ENCODE data around the gene LLGL2.

The LLGL2 gene

GRCh38 chr17:75552425-75553294, 27.2 kb downstream of the LLGL2 start:
- no peak for DNase-seq

DNA sequence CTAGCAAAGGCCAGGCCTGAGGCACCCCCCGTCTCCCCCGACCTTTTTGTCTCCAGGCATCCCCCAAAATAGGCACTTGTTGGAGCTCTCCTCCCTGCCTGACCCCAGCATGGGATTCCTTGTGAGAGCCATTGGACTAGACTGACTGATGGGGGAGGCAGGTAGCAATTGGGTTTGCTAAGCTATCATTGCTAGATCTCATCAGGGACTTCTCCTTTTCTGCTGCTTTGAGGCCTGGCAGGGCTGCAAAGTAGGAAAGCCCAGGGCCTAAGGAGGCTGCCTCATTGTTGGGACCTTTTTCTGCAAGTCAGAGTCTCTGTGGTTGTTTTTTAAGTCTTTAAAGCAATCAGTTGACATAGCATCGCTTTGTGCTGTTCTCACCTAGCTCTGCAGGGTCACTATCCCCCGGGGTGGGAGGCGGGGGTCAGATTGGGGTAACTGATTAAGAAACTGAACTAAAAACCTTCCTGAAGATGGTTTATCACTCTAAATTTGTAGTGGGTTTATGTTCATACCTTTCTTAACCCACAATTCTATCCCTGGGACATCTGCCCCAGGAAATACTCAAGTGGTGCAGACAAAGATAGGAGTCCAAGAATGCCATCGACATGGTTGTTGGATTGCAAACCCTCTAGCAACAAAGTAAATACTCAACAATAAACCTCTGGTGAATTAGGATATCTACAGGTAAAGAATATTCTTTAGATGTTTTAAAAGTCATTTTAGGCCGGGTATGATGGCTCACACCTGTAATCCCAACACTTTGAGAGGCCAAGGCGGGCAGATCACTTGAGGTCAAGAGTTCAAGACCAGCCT, 28.0 kb downstream of the LLGL2 start:
- no peak for DNase-seq

DNA sequence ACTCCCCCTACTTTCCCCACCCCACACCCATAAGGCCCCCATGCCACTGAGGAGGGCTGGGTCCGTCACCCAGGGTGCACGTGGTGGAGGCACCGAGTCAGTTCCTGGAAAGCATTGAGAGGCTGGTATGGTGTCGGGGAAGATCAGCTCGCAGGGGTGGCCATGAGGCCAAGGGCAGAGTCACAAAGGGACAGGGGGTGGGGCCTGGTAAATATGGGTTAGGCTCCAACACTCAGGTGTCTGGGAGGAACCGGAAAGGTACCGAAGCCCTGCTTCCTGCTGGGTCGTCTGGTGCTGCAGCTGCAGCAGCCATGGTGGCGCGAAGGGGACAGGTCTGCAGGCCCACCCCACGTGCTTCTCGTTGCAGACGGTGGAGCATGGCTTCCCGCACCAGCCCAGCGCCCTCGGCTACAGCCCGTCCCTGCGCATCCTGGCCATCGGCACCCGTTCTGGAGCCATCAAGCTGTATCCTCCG, 30.2 kb downstream of the LLGL2 start:
- DNase-seq, result no peak

- DNase-seq, result no peak
These were observed 31.8 kb downstream of the LLGL2 start for GRCh38 chr17:75557075-75557851.

DNA sequence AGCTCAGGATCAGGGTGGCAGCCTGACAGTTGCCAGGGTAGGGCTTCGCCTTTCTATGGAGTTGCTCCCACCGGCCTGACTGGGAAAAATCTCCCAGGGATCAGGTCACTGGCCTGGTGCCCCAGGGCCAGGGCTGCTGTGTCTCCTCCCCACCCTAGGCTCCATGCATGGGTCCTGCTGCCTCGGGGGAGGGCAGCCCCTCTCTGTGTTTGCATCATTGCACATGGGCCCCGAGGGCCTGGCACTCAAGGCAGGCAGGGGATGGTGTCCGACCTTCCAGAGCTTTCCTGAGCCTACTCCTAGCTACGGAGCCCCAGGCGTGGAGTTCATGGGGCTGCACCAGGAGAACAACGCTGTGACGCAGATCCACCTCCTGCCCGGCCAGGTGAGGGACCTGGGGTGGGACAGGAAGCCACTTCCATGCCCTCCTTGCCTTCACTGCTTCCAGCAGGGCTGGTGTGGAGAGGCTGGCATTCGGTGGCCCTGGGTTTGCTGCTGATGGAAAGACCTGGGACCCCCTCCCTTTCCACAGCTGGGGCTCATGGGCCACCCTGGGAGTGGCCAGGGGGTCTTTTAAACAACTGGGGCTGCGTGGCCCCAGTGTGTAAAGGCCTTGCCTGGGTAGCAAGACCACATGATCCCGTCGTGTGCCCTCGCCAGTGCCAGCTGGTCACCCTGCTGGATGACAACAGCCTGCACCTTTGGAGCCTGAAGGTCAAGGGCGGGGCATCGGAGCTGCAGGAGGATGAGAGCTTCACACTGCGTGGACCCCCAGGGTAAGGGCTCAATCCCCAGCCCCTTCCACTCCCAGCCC, 32.6 kb downstream of the LLGL2 start:
- DNase-seq, result no peak

DNA sequence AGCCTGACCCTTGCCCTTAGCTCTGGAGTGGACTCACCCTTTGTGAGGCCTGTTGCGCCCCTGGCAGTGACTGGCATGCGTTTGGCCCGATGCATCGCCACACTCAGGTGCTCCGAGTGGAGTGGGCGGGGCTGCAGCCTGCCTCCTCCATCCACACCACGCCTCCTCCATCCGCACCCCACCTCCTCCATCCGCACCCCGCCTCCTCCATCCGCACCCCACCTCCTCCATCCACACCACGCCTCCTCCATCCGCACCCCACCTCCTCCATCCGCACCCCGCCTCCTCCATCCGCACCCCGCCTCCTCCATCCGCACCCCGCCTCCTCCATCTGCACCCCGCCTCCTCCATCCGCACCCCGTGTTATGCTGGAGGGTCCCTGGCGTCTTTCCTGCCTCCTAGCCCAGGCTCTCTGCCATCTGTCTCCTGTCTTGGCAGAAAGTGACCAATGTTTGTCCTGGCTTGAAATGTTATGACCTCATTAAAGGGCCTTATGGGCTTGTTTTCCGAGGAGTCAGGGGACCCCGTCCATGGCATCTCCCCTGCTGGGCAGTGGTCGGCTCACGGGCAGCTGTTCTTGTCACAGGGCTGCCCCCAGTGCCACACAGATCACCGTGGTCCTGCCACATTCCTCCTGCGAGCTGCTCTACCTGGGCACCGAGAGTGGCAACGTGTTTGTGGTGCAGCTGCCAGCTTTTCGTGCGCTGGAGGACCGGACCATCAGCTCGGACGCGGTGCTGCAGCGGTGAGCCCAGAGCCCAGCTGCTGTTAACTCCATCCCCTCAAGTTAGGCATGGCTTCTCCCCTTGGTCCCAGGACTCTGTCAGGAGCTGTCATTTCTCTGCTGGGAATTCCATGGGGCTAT, 33.4 kb downstream of the LLGL2 start:
- DNase-seq, result no peak

GRCh38 chr17:75559958-75560533, 34.5 kb downstream of the LLGL2 start:
- no peak for DNase-seq

- DNase-seq, result peak in 1 of 2 donors; percentile 1
These were observed 36.6 kb downstream of the LLGL2 start for GRCh38 chr17:75561927-75562603.

- DNase-seq, result no peak
These were observed 37.7 kb downstream of the LLGL2 start for GRCh38 chr17:75563063-75563758.

GRCh38 chr17:75564195-75564594, 38.7 kb downstream of the LLGL2 start:
- no peak for DNase-seq

- no peak for DNase-seq
These were observed 39.6 kb downstream of the LLGL2 start for GRCh38 chr17:75565066-75565465.

DNA sequence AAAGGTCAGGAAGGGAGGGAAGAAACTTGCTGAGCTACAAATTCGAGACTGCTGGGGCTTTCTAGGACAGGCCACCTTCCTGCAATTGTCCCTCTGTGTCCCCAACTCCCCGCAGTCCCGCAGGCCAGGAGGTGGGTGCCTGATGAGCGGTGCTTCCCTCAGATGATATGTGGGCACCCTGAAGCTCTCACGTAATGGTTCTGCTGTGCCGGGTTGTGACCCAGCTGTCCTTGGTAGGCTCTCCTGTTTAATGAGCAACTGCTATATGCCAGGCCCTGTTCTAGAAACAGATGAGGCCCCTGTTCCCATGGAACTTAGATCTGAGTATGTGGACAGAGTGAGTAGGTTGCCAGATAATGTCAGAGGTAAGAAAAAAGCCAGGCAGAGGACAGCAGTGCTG, 40.1 kb downstream of the LLGL2 start:
- no peak for DNase-seq

- no peak for DNase-seq
These were observed 40.9 kb downstream of the LLGL2 start for GRCh38 chr17:75566416-75566815.

GRCh38 chr17:75566834-75567233, 41.3 kb downstream of the LLGL2 start:
- peak in 1 of 2 donors; percentile 19 for DNase-seq

GRCh38 chr17:75568412-75569255, 43.1 kb downstream of the LLGL2 start:
- DNase-seq, result no peak

DNA sequence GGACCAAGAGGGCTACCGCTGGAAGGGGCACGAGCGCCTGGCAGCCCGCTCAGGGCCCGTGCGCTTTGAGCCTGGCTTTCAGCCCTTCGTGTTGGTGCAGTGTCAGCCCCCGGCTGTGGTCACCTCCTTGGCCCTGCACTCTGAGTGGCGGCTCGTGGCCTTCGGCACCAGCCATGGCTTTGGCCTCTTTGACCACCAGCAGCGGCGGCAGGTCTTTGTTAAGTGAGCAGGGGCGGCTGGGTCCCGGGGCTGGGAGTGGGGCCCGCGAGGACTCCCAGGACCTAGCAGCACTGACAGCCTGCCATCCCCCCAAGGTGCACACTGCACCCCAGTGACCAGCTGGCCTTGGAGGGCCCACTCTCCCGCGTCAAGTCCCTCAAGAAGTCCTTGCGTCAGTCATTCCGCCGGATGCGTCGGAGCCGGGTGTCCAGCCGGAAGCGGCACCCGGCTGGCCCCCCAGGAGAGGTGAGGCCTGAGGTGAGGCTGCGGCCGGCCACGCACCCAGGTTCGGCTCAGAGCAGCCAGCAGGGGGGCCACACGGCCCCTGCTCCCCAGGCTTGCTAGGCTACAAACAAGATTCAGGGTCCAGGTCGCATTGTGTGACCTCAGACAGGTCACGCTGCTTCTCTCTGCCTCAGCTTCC, 44.7 kb downstream of the LLGL2 start:
- no peak for DNase-seq

- DNase-seq, result no peak
These were observed 45.3 kb downstream of the LLGL2 start for GRCh38 chr17:75570772-75571171.
